Measurements from ENCODE around the gene OXCT1.
"Not testable (repeated sequence)": the region's sequence is repeated elsewhere in the genome, so short reads cannot be mapped to it uniquely, and the experiment has no call there.

Gene OXCT1

GRCh38 chr5:41785061-41785460, 85.2 kb downstream of the OXCT1 start:
- no peak for DNase-seq (ENCODE audit: insufficient read length, low spot score)
- FAIRE-seq = no peak

- DNase-seq (ENCODE audit: insufficient read length, low spot score) (no peak), FAIRE-seq (no peak)
Observed at GRCh38 chr5:41778410-41778809, 91.8 kb downstream of the OXCT1 start.

DNA sequence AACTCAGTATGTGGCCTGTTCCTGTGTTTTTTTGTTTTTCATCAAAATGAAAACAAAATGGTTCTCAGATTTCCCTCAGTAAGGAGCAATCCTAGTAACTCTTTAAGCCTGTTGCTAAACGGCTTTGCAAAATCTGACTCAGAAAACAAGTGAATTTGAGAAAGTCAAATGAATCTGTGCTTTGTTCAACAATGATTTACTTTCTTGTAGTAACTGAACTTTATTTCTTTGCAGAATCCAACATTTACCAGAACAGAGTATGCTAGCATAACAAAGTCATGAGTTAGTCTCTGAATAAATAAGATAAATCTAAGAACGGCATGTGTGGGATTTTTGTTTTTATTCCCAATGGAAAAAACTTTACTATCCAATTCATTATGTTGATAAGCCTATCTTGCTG, 93.8 kb downstream of the OXCT1 start:
- no peak for FAIRE-seq
- no peak for DNase-seq (ENCODE audit: insufficient read length, low spot score)

GRCh38 chr5:41773799-41774198, 96.4 kb downstream of the OXCT1 start:
- DNase-seq (ENCODE audit: insufficient read length, low spot score) = no peak
- FAIRE-seq = no peak

- DNase-seq (ENCODE audit: insufficient read length, low spot score) (no peak), FAIRE-seq (peak; percentile 69)
Observed at GRCh38 chr5:41772785-41773442, 97.3 kb downstream of the OXCT1 start.

- no peak for FAIRE-seq
- DNase-seq (ENCODE audit: insufficient read length, low spot score) = no peak
Observed at GRCh38 chr5:41772056-41772455, 98.2 kb downstream of the OXCT1 start.

GRCh38 chr5:41770799-41771198, 99.4 kb downstream of the OXCT1 start:
- FAIRE-seq = no peak

GRCh38 chr5:41768692-41769091, 101.5 kb downstream of the OXCT1 start:
- peak; percentile 36 for FAIRE-seq
- DNase-seq (ENCODE audit: insufficient read length, low spot score) = no peak

More at GRCh38 chr5:41770799-41771198, 99.4 kb downstream of the OXCT1 start:
- no peak for DNase-seq (ENCODE audit: insufficient read length, low spot score)

DNA sequence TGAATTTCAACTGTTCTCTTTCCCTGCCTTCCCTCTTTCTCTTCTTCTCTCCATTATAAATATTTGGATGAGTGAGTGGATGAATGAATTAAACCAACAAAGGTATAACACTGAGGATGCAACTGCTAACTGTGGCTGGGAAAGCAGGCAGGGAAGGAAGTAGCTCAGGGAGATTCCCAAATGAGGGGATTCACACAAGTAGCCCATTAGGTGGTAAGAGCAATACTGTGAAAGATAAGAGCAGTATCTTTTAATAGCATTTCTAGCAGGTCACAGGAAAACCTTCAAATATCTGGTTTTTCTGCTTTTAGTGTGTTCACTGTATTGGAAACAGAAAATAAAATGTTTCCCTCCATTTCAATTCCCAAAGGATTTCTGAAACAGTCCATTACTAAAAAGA, 105.6 kb downstream of the OXCT1 start:
- DNase-seq (ENCODE audit: insufficient read length, low spot score) = no peak
- no peak for FAIRE-seq

DNA sequence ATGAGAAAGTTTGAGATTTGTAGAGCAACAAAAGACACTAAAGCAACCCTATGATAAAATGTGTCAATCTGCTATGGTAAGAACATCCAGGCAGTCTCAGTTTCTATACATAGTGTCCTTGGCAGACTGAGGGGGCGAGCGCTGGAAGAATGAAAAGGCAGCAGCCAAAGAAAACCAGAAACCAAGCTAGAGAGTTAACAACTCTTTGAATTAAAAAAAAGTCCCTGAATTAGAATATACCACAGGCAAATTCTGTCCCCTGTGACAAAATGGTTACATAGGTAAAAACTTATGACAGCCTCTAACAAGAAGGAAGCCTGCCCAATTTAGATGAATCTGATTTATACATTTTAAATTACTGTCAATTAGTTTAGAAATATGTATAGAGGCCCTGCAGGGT, 106.7 kb downstream of the OXCT1 start:
- DNase-seq (ENCODE audit: insufficient read length, low spot score) = no peak
- no peak for FAIRE-seq

DNA sequence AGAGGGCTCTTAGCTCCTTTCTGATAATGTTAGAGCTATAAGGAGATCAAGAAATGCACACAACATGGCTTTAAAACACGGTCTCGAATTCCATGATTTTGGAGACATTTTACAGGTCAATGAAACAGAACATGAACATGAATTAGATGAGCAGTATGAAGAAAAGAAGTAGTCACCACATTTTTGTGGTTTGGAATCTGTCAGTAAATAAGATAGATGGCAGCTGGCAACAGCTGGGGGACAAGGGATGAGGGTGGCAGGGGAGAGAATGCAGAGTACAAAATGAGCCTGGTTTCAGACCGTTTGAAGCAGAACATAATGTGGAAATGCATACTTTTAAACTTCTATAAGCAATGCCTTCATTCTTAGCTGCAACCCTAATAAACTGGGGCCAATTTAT, 107.1 kb downstream of the OXCT1 start:
- peak; percentile 63 for DNase-seq (ENCODE audit: insufficient read length, low spot score)
- peak; percentile 96 for FAIRE-seq

GRCh38 chr5:41762426-41762825, 107.8 kb downstream of the OXCT1 start:
- no peak for DNase-seq (ENCODE audit: insufficient read length, low spot score)
- FAIRE-seq = no peak

GRCh38 chr5:41761663-41762062, 108.6 kb downstream of the OXCT1 start:
- FAIRE-seq (no peak), DNase-seq (ENCODE audit: insufficient read length, low spot score) (no peak)

DNA sequence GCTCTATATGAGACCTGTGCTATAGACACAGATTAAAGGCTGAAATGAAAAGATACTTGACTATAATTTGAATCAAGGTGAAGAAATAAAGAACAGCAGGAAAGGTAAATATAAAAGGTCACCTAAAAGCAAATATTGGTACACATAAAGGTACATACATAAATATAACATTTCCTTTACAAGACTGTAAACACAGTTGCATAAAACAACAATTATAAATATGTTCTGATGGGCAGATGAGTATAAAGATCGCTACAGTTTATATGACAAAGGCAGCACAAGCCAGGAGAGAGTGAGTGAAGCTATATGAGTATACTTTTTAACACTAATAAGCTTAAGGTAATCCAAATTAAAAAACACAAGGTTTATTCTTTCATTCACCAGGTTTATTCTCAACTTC, 114.5 kb downstream of the OXCT1 start:
- DNase-seq (ENCODE audit: insufficient read length, low spot score) = no peak
- no peak for FAIRE-seq

DNA sequence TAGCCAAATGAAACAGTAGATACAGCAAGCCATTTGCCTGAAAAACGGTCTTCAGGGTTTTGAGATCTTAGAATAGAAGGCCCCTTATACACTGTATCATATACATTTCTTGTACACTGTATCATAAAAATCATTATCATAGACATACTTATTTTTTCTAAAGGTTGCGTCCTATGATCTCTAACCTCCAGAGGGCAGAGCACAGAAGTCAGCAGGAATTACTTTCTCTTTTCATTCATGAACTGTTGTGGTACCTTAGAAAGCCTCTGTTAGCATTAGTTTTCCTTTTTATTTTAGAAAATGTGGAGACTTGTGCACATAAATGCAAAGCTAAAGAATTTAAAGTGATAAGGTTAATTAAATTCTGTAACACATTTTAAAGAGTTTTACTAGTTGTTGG, 115.4 kb downstream of the OXCT1 start:
- no peak for FAIRE-seq

DNA sequence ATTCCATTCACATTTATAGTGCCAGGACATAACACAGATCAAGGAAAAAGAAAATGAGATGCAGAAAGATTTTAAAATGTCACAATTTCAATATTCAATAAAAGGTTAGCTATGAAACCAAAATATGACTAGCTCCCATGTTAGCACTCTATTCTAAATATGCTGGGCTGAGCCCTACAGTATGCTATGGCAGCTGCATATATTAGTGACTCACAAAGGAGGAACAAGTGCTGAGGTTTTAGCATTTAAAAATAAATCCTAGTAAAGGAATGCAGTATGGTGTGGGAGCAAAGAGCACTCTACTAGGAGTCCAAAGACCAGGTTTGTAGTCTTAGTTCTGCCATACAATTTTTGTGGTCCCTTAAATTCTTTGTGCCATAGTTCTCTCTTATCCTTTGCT, 118.4 kb downstream of the OXCT1 start:
- no peak for DNase-seq (ENCODE audit: insufficient read length, low spot score)
- no peak for FAIRE-seq

More for the DNA sequence above, 115.4 kb downstream of the OXCT1 start:
- no peak for DNase-seq (ENCODE audit: insufficient read length, low spot score)

GRCh38 chr5:41748631-41749030, 121.6 kb downstream of the OXCT1 start:
- FAIRE-seq = peak; percentile 28

GRCh38 chr5:41747708-41748107, 122.5 kb downstream of the OXCT1 start:
- no peak for DNase-seq (ENCODE audit: insufficient read length, low spot score)
- FAIRE-seq = no peak

More at GRCh38 chr5:41748631-41749030, 121.6 kb downstream of the OXCT1 start:
- no peak for DNase-seq (ENCODE audit: insufficient read length, low spot score)

GRCh38 chr5:41747301-41747700, 122.9 kb downstream of the OXCT1 start:
- FAIRE-seq (no peak), DNase-seq (ENCODE audit: insufficient read length, low spot score) (no peak)

GRCh38 chr5:41742608-41743007, 127.6 kb downstream of the OXCT1 start:
- FAIRE-seq; DNase-seq (ENCODE audit: insufficient read length, low spot score): not testable (repeated sequence)

DNA sequence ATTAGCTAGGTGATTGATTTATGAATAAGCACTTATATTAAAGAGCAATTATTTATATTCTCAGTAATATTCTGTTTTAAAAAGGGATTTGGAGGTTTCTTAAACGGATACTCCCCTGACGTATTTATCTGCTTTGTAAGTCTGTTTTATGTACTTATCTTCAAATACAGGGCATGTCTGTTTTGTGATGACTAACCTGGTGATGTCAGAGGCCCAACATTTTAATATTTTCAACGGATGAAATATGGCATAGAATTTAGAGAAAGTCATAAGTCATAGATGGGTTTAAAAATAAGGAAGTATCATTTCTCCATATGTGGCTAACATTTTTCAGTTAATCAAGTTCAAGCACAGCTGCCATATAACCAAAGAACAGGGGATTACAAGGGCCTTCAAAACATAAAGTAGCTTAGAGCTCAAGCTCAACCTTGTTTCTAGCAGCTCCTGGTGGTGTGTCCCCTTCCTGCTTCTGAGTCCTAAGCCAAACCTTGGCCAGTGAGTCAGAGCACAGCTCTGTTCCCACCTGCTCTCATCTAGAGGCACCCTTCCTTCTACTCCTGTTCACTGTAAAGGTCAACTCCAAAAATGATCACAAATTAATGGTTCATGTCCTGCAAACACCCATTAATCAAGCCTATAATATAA, 131.4 kb downstream of the OXCT1 start:
- no peak for FAIRE-seq
- no peak for DNase-seq (ENCODE audit: insufficient read length, low spot score)

DNA sequence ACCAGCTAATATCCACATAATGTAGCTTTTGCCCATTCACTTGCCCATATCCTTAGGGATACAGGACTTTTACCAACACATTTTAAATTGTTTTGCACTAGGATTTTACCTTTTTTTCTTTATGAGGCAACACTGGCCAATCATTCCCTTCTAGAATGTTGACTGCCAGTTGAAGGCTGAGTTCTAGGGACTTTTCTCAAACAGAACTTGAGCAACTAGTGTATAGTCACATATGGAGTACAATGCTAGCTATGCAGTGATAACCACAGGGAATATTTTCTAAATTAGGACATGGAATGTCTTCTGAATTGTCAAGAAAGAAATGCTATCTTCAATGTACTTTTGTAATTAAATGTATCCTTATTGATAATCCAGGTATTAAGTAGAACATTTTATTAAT, 133.6 kb downstream of the OXCT1 start:
- FAIRE-seq (no peak), DNase-seq (ENCODE audit: insufficient read length, low spot score) (no peak)
